Suprapubic skin (tissue), 3 donors: ENCODE results near the gene PRXL2C.

ENCODE experiments used
- CTCF ChIP-seq, 2 donors: fragments of 200-600 bp in 1 of 2; fragments of 450-650 bp in 1 of 2; sonication (generic) in 1 of 2; IDR thresholded peaks; one replicate each; pipeline ENCODE4 v1.5.1; 2016 to 2019; ENCODE audit warnings: antibody characterized with exemption in 2 of 2, mild to moderate bottlenecking in 1 of 2, moderate library complexity in 1 of 2
- POLR2A ChIP-seq, 2 donors: fragments of 450-650 bp; IDR thresholded peaks; one replicate each; pipeline ENCODE4 v1.6.1; 2017; ENCODE audit warnings: antibody characterized with exemption in 2 of 2, mild to moderate bottlenecking in 2 of 2, moderate library complexity in 2 of 2

GRCh38 chr9:96654450-96655197 lies 493 bp downstream of the PRXL2C start:
- TF ChIP-seq CTCF (IDR thresholded peaks at IDR 0.05): no peak
- TF ChIP-seq POLR2A (IDR thresholded peaks at IDR 0.05): peak in 1 of 2 donors; percentile 87
